ENCODE measurements around the gene MGRN1. TPM values are rescaled to one million over a fixed set of nuclear protein-coding genes. Genes with fewer than 3 reads are reported as not detected.

MGRN1 gene
- total and polyA plus RNA-seq, 2 donors (not counting 1 experiment from before 2014, with no cell fraction given), result 5.4 to 26.1 TPM

DNA sequence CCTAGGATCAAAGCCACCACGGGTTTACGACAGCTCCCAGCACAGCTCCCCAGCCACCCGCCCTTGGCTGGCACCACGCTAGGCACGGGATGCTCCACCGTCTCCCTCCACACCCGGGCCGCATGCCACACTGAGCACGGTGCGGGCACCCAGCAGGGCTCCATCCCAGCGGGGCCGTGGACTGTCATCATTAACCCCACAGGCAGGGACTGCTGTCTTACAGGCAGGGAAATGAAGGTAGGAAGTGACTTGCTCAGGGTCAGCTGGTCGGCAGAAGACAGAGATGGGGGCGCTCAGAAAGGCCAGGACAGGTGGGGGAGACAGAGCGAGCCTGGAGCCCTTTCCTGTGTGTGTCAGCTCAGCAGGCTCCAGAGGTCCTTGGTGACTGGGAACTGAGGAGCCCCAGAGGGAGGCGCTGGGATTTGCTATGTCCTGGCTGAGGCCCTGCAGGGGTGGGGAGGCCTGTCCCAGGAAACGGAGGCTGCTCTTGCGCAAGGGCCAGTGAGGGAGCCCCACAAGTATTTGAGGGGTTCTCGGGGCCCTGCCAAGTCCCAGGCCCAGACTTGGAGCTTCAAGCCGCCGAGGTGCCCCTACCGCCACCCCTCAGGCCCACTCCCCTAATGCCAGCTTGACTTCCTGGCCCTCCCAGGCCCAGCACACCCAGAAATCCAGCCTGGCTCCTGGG, 13.1 kb upstream of the MGRN1 start:
- H3K4me3 ChIP-seq (replicated peaks in 1 of 4; ENCODE audit: control extremely low read depth in 1 of 4, insufficient read depth in 1 of 4, low read depth in 3 of 4, low read length in 4 of 4), result no peak overlapping the region
- no peak overlapping the region for H3K27ac ChIP-seq (ENCODE audit: insufficient read depth, low read length)
- no peak overlapping the region for H3K4me2 ChIP-seq (ENCODE audit: extremely low read depth, insufficient read depth, low read length)
- H3K9me3 ChIP-seq (ENCODE audit: control insufficient read depth, insufficient read depth, low read depth, low read length), result no peaks in the 10 kb centered on the region
- H3K36me3 ChIP-seq (ENCODE audit: control insufficient read depth, insufficient read depth, low read length), result peaks cover 5% of the 10 kb centered on the region
- H3K9ac ChIP-seq (ENCODE audit: insufficient read depth, low read length), result no peak overlapping the region
- TF ChIP-seq EZH2 (IDR thresholded peaks at IDR 0.05; ENCODE audit: low read length, missing control alignments), result no peak
- no peak for TF ChIP-seq CTCF (conservative IDR thresholded peaks at IDR 0.05 in 1 of 2, IDR thresholded peaks at IDR 0.05 in 1 of 2; ENCODE audit: low read depth in 1 of 2, low read length in 2 of 2)
- H3K4me1 ChIP-seq (ENCODE audit: control insufficient read depth, extremely low read depth, insufficient read depth, low read length), result peaks cover 5% of the 10 kb centered on the region
- H4K20me1 ChIP-seq (ENCODE audit: control insufficient read depth, extremely low read depth, insufficient read depth, low read length), result no peaks in the 10 kb centered on the region
- H2AFZ ChIP-seq (ENCODE audit: low read length), result no peak overlapping the region
- H3K27me3 ChIP-seq (ENCODE audit: control insufficient read depth, insufficient read depth, low read length), result no peaks in the 10 kb centered on the region
- peak in 1 of 2 donors; percentile 19 for DNase-seq (ENCODE audit: low read depth in 2 of 2)
- peaks cover 25% of the 10 kb centered on the region for H3K79me2 ChIP-seq (ENCODE audit: control insufficient read depth, insufficient read depth, low read length)

DNA sequence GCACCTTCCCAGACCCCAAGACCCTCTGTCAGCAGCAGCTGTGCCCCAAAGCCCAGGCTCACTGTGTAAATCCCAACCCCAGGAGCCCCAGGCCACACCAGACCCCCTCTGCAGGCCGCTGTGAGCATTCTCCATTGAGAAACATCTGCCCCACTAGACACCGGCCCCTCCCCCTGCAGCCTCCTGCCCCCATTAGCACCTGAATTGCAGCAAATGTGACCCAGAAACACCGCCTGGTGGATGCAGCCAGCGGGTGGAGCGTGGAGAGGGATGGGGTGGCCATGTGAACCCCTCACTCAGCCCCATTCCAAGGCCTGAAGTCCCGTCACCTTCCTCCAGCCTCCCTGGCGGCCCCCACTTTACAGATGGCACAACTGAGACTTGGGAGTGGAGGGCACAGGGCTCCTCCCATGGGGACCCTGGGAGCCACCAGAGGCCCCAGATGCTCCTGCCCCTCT, 12.1 kb upstream of the MGRN1 start:
- Histone ChIP-seq H3K27me3 (ENCODE audit: control insufficient read depth, insufficient read depth, low read length) (no peaks in the 10 kb centered on the region), H3K9me3 (ENCODE audit: control insufficient read depth, insufficient read depth, low read depth, low read length) (no peaks in the 10 kb centered on the region), H3K4me2 (ENCODE audit: extremely low read depth, insufficient read depth, low read length) (peak overlapping the region; percentile 84), H2AFZ (ENCODE audit: low read length) (no peak overlapping the region), H3K9ac (ENCODE audit: insufficient read depth, low read length) (no peak overlapping the region), H3K36me3 (ENCODE audit: control insufficient read depth, insufficient read depth, low read length) (peaks cover 5% of the 10 kb centered on the region), H4K20me1 (ENCODE audit: control insufficient read depth, extremely low read depth, insufficient read depth, low read length) (no peaks in the 10 kb centered on the region), H3K4me3 (replicated peaks in 1 of 4; ENCODE audit: control extremely low read depth in 1 of 4, insufficient read depth in 1 of 4, low read depth in 3 of 4, low read length in 4 of 4) (peak overlapping the region in 1 of 4 experiments; percentile 75), H3K79me2 (ENCODE audit: control insufficient read depth, insufficient read depth, low read length) (peaks cover 25% of the 10 kb centered on the region), H3K27ac (ENCODE audit: insufficient read depth, low read length) (no peak overlapping the region), H3K4me1 (ENCODE audit: control insufficient read depth, extremely low read depth, insufficient read depth, low read length) (peaks cover 5% of the 10 kb centered on the region)
- DNase-seq (ENCODE audit: low read depth in 2 of 2), result no peak
- TF ChIP-seq CTCF (conservative IDR thresholded peaks at IDR 0.05 in 1 of 2, IDR thresholded peaks at IDR 0.05 in 1 of 2; ENCODE audit: low read depth in 1 of 2, low read length in 2 of 2) (peak in 1 of 2 donors; percentile 10), EZH2 (IDR thresholded peaks at IDR 0.05; ENCODE audit: low read length, missing control alignments) (no peak)

DNA sequence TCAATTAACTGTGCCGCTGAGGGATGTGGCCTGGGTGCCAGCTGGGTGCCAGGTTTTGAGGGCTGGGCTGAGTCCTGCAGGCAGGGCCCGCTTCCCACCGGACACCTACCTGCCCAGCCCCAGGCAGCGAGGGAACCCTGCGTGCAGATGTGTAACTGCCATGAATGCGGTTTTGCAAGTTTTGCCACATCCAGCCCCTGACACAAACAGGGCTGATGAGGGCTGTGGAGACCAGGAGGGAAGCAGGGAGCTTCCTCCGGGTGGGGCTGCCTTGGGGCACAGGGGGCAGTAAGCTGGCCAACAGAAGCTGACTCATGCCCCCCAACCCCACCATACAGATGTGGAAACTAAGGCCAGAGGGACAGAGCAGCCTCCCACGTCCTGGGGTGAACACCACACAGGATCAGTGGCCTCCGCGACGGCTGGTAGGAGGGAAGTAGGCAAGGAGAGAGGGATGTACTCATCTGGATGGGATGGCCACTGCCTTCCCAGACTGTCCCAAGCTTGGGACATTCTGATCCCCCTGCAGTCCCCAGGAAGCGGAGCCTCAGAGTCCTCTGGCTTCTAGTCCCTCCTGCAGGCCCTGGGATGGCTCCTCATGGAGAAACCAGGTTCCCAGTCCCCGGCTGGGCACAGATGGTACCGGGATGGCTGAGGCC, 11.5 kb upstream of the MGRN1 start:
- peaks cover 25% of the 10 kb centered on the region for H3K79me2 ChIP-seq (ENCODE audit: control insufficient read depth, insufficient read depth, low read length)
- H3K4me2 ChIP-seq (ENCODE audit: extremely low read depth, insufficient read depth, low read length), result peak overlapping the region; percentile 84
- peak overlapping the region; percentile 65 to 80 (median 75) for H3K4me3 ChIP-seq (replicated peaks in 1 of 4; ENCODE audit: control extremely low read depth in 1 of 4, insufficient read depth in 1 of 4, low read depth in 3 of 4, low read length in 4 of 4)
- H4K20me1 ChIP-seq (ENCODE audit: control insufficient read depth, extremely low read depth, insufficient read depth, low read length), result no peaks in the 10 kb centered on the region
- DNase-seq (ENCODE audit: low read depth in 2 of 2), result no peak
- TF ChIP-seq EZH2 (IDR thresholded peaks at IDR 0.05; ENCODE audit: low read length, missing control alignments), result no peak
- no peak for TF ChIP-seq CTCF (conservative IDR thresholded peaks at IDR 0.05 in 1 of 2, IDR thresholded peaks at IDR 0.05 in 1 of 2; ENCODE audit: low read depth in 1 of 2, low read length in 2 of 2)
- H3K27ac ChIP-seq (ENCODE audit: insufficient read depth, low read length), result peak overlapping the region; percentile 80
- peaks cover 3% of the 10 kb centered on the region for H3K36me3 ChIP-seq (ENCODE audit: control insufficient read depth, insufficient read depth, low read length)
- H3K4me1 ChIP-seq (ENCODE audit: control insufficient read depth, extremely low read depth, insufficient read depth, low read length), result peaks cover 5% of the 10 kb centered on the region
- no peak overlapping the region for H2AFZ ChIP-seq (ENCODE audit: low read length)
- H3K9ac ChIP-seq (ENCODE audit: insufficient read depth, low read length), result no peak overlapping the region
- no peaks in the 10 kb centered on the region for H3K9me3 ChIP-seq (ENCODE audit: control insufficient read depth, insufficient read depth, low read depth, low read length)
- H3K27me3 ChIP-seq (ENCODE audit: control insufficient read depth, insufficient read depth, low read length), result no peaks in the 10 kb centered on the region

All from fibroblast of lung (primary cell).